GM19023 (cell line): ENCODE measurements around the gene ARIH1.

ENCODE experiments used
- ATAC-seq: cut with Tn5 transposase; IDR thresholded peaks from one replicate; pipeline ENCODE4 v1.9.1; 2021; ENCODE audit warnings: mild to moderate bottlenecking, moderate library complexity; ENCODE audit not compliant: unreplicated experiment

ARIH1 gene

GRCh38 chr15:72486144-72486543 lies 12.0 kb downstream of the ARIH1 start:
- ATAC-seq, result no peak

GRCh38 chr15:72487070-72487797 lies 13.1 kb downstream of the ARIH1 start:
- ATAC-seq, result no peak

GRCh38 chr15:72488558-72488957 lies 14.4 kb downstream of the ARIH1 start:
- no peak for ATAC-seq

- ATAC-seq, result no peak
These were observed 15.9 kb downstream of the ARIH1 start for GRCh38 chr15:72489943-72490554.

- no peak for ATAC-seq
These were observed 17.6 kb downstream of the ARIH1 start for GRCh38 chr15:72491768-72492167.

- ATAC-seq, result no peak
These were observed 18.6 kb downstream of the ARIH1 start for GRCh38 chr15:72492733-72493132.

GRCh38 chr15:72493220-72493619 lies 19.1 kb downstream of the ARIH1 start:
- ATAC-seq, result no peak

GRCh38 chr15:72495007-72495406 lies 20.9 kb downstream of the ARIH1 start:
- no peak for ATAC-seq

- ATAC-seq, result no peak
These were observed 22.7 kb downstream of the ARIH1 start for GRCh38 chr15:72496783-72497182.

- ATAC-seq, result no peak
These were observed 23.3 kb downstream of the ARIH1 start for GRCh38 chr15:72497402-72497801.

- ATAC-seq, result no peak
These were observed 28.2 kb downstream of the ARIH1 start for GRCh38 chr15:72502220-72502809.

- ATAC-seq, result no peak
These were observed 29.0 kb downstream of the ARIH1 start for GRCh38 chr15:72503147-72503546.

GRCh38 chr15:72507402-72508092 lies 33.4 kb downstream of the ARIH1 start:
- no peak for ATAC-seq

GRCh38 chr15:72509484-72509883 lies 35.4 kb downstream of the ARIH1 start:
- no peak for ATAC-seq

- no peak for ATAC-seq
These were observed 37.4 kb downstream of the ARIH1 start for GRCh38 chr15:72511536-72511935.

- ATAC-seq, result no peak
These were observed 41.7 kb downstream of the ARIH1 start for GRCh38 chr15:72515591-72516389.

- ATAC-seq, result no peak
These were observed 42.6 kb downstream of the ARIH1 start for GRCh38 chr15:72516777-72517176.

GRCh38 chr15:72521682-72522081 lies 47.6 kb downstream of the ARIH1 start:
- no peak for ATAC-seq

- ATAC-seq, result no peak
These were observed 59.0 kb downstream of the ARIH1 start for GRCh38 chr15:72532991-72533601.

GRCh38 chr15:72534523-72534922 lies 60.4 kb downstream of the ARIH1 start:
- ATAC-seq, result no peak
